DND-41 (cell line): ENCODE data around the gene CES3.
"Not testable (repeated sequence)": the region's sequence is repeated elsewhere in the genome, so short reads cannot be mapped to it uniquely, and the experiment has no call there.

Experiments used
- ATAC-seq: fragments of 200-7000 bp; cut with Tn5 transposase; 3 replicates; pipeline ENCODE4 v1.9.1; 2021; ENCODE audit warnings: low read depth; ENCODE audit not compliant: insufficient read depth
- DNase-seq: peaks from one replicate; pipeline ENCODE4 v3.0.0-alpha.2; 2020
- H2AFZ ChIP-seq: 2 replicates; pipeline ENCODE4 v1.6.0; 2012; ENCODE audit warnings: low read depth, low read length
- H3K27ac ChIP-seq: 2 replicates; pipeline ENCODE4 v1.5.1; 2012; ENCODE audit warnings: low read length, inconsistent platforms
- H3K27me3 ChIP-seq: fragments of 200-600 bp; sonication (generic); 2 replicates; pipeline ENCODE4 v1.6.0; 2012; ENCODE audit warnings: low read length, mild to moderate bottlenecking, inconsistent platforms; ENCODE audit not compliant: insufficient read depth, poor library complexity
- H3K36me3 ChIP-seq: 2 replicates; pipeline ENCODE4 v1.5.1; 2012; ENCODE audit warnings: low read length, inconsistent platforms; ENCODE audit not compliant: insufficient read depth
- H3K4me1 ChIP-seq: 2 replicates; pipeline ENCODE4 v1.5.1; 2012; ENCODE audit warnings: mild to moderate bottlenecking, low read length; ENCODE audit not compliant: insufficient read depth
- H3K4me2 ChIP-seq: 2 replicates; pipeline ENCODE4 v1.6.0; 2012; ENCODE audit warnings: mild to moderate bottlenecking, moderate library complexity, low read length, inconsistent platforms; ENCODE audit not compliant: insufficient read depth
- H3K4me3 ChIP-seq, 2 experiments: fragments of 200-600 bp in 1 of 2; shearing (Covaris generic) in 1 of 2; 2 replicates each; pipeline ENCODE4 v1.5.1; 2012 to 2016; ENCODE audit warnings: inconsistent platforms in 2 of 2, low read length in 2 of 2, mild to moderate bottlenecking in 2 of 2, low read depth in 1 of 2, moderate library complexity in 1 of 2
- H3K79me2 ChIP-seq: 2 replicates; pipeline ENCODE4 v1.6.0; 2012; ENCODE audit warnings: low read length, inconsistent platforms; ENCODE audit not compliant: insufficient read depth
- H3K9ac ChIP-seq: 2 replicates; pipeline ENCODE4 v1.6.0; 2012; ENCODE audit warnings: low read depth, mild to moderate bottlenecking, inconsistent platforms, low read length, moderate library complexity
- H3K9me3 ChIP-seq: 2 replicates; pipeline ENCODE4 v1.5.1; 2012; ENCODE audit warnings: low read length, moderate library complexity, mild to moderate bottlenecking, inconsistent platforms; ENCODE audit not compliant: insufficient read depth, severe bottlenecking
- H4K20me1 ChIP-seq: 2 replicates; pipeline ENCODE4 v1.6.0; 2012; ENCODE audit warnings: low read length; ENCODE audit not compliant: insufficient read depth
- EZH2 ChIP-seq: IDR thresholded peaks from 3 replicates; pipeline ENCODE4 v1.6.1; 2012; ENCODE audit warnings: borderline replicate concordance, low read depth, mild to moderate bottlenecking, moderate library complexity, low read length, inconsistent platforms; ENCODE audit not compliant: severe bottlenecking
- TF ChIP-seq, protein P1 (sequence below): IDR thresholded peaks from 2 replicates; pipeline ENCODE4 v1.5.1; 2012; ENCODE audit warnings: borderline replicate concordance, low read length, moderate library complexity, mild to moderate bottlenecking; ENCODE audit not compliant: poor library complexity, severe bottlenecking; ENCODE audit errors: extremely low read depth

The CES3 gene

GRCh38 chr16:66954097-66954659, 6.9 kb upstream of the CES3 start:
- H4K20me1 ChIP-seq: no peaks in the 10 kb centered on the region
- TF ChIP-seq EZH2: no peak
- TF ChIP-seq, protein P1, sequence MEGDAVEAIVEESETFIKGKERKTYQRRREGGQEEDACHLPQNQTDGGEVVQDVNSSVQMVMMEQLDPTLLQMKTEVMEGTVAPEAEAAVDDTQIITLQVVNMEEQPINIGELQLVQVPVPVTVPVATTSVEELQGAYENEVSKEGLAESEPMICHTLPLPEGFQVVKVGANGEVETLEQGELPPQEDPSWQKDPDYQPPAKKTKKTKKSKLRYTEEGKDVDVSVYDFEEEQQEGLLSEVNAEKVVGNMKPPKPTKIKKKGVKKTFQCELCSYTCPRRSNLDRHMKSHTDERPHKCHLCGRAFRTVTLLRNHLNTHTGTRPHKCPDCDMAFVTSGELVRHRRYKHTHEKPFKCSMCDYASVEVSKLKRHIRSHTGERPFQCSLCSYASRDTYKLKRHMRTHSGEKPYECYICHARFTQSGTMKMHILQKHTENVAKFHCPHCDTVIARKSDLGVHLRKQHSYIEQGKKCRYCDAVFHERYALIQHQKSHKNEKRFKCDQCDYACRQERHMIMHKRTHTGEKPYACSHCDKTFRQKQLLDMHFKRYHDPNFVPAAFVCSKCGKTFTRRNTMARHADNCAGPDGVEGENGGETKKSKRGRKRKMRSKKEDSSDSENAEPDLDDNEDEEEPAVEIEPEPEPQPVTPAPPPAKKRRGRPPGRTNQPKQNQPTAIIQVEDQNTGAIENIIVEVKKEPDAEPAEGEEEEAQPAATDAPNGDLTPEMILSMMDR: peak; percentile 95
- ATAC-seq: peak; percentile 97
- H3K4me3 ChIP-seq: no peak overlapping the region
- no peaks in the 10 kb centered on the region for H3K4me1 ChIP-seq
- no peaks in the 10 kb centered on the region for H3K36me3 ChIP-seq
- H3K4me2 ChIP-seq: no peak overlapping the region
- peaks cover 4% of the 10 kb centered on the region for H3K27me3 ChIP-seq
- H3K27ac ChIP-seq: no peak overlapping the region
- H2AFZ ChIP-seq: no peak overlapping the region; the same call in 1 of the 2 replicates
- no peaks in the 10 kb centered on the region for H3K9me3 ChIP-seq
- H3K79me2 ChIP-seq: no peaks in the 10 kb centered on the region
- peak; percentile 83 for DNase-seq
- H3K9ac ChIP-seq: no peak overlapping the region

DNA sequence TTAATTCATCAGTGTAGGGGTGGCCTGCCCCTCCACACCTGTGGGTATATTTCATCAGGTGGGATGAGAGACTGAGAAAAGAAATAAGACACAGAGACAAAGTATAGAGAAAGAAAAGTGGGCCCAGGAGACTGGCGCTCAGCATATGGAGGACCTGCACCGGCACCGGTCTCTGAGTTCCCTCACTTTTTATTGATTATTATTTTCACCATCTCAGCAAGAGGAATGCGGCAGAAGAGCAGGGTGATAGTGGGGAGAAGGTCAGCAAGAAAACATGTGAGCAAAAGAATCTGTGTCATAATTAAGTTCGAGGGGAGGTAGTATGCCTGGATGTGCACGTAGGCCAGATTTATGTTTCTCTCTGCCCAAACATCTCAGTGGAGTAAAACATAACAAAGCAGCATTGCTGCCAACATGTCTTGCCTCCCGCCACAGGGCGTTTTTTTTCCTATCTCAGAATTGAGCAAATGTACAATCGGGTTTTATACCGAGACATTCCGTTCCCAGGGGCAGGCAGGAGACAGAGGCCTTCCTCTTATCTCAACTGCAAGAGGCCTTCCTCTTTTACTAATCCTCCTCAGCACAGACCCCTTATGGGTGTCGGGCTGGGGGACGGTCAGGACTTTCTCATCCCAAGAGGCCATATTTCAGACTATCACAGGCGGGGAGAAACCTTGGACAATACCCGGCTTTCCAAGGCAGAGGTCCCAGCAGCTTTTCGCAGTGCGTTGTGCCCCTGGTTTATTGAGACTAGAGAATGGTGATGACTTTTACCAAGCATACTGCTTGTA, 5.5 kb upstream of the CES3 start:
- not testable (repeated sequence) for H3K4me2 ChIP-seq, H3K79me2 ChIP-seq, H3K9ac ChIP-seq, H3K9me3 ChIP-seq, ATAC-seq, H2AFZ ChIP-seq, DNase-seq, H3K4me1 ChIP-seq, H3K27me3 ChIP-seq, H3K36me3 ChIP-seq, H3K27ac ChIP-seq, H3K4me3 ChIP-seq, H4K20me1 ChIP-seq

DNA sequence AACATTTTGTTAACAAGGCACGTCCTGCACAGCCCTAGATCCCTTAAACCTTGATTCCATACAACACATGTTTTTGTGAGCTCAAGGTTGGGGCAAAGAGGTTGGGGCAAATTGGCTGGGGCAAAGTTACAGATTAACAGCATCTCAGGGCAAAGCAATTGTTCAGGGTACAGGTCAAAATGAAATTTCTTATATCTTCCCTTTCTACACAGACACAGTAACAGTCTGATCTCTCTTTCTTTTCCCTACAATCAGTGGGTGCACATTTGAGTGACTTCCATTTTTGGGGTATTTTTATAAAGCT, 5.0 kb upstream of the CES3 start:
- H3K9me3 ChIP-seq, H2AFZ ChIP-seq, H3K79me2 ChIP-seq, H3K27me3 ChIP-seq, H4K20me1 ChIP-seq, H3K27ac ChIP-seq, H3K4me3 ChIP-seq, H3K36me3 ChIP-seq, DNase-seq, H3K9ac ChIP-seq, H3K4me1 ChIP-seq, ATAC-seq, H3K4me2 ChIP-seq: not testable (repeated sequence)

DNA sequence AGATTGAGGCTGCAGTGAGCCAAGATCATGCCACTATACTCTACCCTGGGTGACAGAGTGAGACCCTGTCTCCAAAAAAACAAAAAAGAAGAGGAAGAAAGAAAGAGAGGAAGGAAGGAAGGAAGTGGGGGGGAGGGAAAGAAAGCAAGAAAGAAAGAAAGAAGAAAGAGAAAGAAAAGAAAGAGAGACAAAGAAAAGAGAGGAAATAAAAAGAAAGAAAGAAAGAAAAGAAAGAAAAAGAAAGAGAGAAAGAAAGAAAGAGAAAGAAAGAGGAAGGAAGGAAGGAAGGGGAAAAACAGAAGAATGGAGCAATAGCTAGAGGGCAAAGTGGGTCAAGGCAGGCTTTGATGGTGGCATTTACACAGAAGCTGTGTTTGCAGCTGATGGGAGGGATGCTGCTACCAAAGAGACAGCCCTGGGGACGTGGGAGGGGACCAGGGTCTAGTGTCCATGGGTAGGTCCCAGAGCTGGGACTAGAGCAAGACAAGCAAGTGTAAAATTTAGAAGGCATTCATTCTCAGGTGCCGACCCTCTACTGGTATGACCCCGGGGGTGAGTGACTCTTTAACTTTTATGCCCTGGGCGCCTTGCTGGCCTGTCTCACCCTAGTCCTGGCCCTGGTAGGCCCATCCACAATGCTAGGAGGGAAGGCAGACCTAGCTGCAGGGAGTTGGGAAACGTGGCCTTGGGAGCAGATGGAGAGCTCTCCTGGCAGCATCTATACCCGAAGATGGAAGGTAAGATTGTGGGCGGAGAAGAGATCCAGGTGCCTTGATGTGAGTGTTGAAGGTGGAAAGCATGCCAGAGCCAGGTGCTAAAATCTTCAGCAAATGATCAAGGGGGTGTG, 2.0 kb upstream of the CES3 start:
- no peaks in the 10 kb centered on the region for H3K9me3 ChIP-seq
- no peak overlapping the region for H3K9ac ChIP-seq
- no peak for TF ChIP-seq EZH2
- TF ChIP-seq, protein P1: no peak
- H3K4me2 ChIP-seq: no peak overlapping the region
- H3K27ac ChIP-seq: no peak overlapping the region
- ATAC-seq (no peak), DNase-seq (no peak)
- H3K4me3 ChIP-seq: no peak overlapping the region
- no peaks in the 10 kb centered on the region for H3K27me3 ChIP-seq
- no peaks in the 10 kb centered on the region for H4K20me1 ChIP-seq
- H3K36me3 ChIP-seq: no peaks in the 10 kb centered on the region
- H3K79me2 ChIP-seq: no peaks in the 10 kb centered on the region; the same call in 1 of the 2 replicates
- peaks cover 26% of the 10 kb centered on the region for H3K4me1 ChIP-seq
- H2AFZ ChIP-seq: no peak overlapping the region
